Activated T-cell treated with anti-CD3 and anti-CD28 coated beads for 4 hours (primary cell): ENCODE measurements around the gene ABCA8.
"Not testable (repeated sequence)": the region's sequence is repeated elsewhere in the genome, so short reads cannot be mapped to it uniquely, and the experiment has no call there.

Experiments used
- DNase-seq: peaks from one replicate; pipeline ENCODE4 v3.0.0-alpha.2; 2020

Gene ABCA8

GRCh38 chr17:68865584-68865983, 89.6 kb downstream of the ABCA8 start:
- DNase-seq: no peak

GRCh38 chr17:68863091-68863652, 92.0 kb downstream of the ABCA8 start:
- DNase-seq: no peak

GRCh38 chr17:68861602-68862001, 93.6 kb downstream of the ABCA8 start:
- DNase-seq: no peak

- no peak for DNase-seq
Observed at GRCh38 chr17:68860941-68861340, 94.3 kb downstream of the ABCA8 start.

DNA sequence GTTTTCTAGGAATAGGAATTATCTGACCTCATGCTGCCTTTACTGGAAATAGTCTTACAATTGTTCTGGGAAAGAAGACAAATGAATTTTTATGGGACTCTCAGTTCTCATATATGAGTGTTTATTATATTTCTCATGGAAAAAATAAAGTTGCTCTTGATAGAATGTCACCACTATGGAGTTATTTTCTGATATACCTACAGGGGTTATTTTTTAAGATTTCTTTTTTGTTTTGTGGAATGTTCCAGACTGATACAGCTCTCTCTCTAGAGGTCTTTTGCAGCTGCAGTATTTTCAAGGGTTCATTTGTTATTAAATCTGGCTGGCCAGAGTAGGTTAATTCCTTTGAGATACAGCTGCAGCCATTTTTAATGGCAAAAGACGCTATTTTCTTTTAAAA, 100.7 kb downstream of the ABCA8 start:
- no peak for DNase-seq

GRCh38 chr17:68853439-68853838, 101.8 kb downstream of the ABCA8 start:
- DNase-seq: no peak

- DNase-seq: no peak
Observed at GRCh38 chr17:68853036-68853435, 102.2 kb downstream of the ABCA8 start.

GRCh38 chr17:68851890-68852289, 103.3 kb downstream of the ABCA8 start:
- no peak for DNase-seq

- DNase-seq: no peak
Observed at GRCh38 chr17:68850749-68851510, 104.3 kb downstream of the ABCA8 start.

DNA sequence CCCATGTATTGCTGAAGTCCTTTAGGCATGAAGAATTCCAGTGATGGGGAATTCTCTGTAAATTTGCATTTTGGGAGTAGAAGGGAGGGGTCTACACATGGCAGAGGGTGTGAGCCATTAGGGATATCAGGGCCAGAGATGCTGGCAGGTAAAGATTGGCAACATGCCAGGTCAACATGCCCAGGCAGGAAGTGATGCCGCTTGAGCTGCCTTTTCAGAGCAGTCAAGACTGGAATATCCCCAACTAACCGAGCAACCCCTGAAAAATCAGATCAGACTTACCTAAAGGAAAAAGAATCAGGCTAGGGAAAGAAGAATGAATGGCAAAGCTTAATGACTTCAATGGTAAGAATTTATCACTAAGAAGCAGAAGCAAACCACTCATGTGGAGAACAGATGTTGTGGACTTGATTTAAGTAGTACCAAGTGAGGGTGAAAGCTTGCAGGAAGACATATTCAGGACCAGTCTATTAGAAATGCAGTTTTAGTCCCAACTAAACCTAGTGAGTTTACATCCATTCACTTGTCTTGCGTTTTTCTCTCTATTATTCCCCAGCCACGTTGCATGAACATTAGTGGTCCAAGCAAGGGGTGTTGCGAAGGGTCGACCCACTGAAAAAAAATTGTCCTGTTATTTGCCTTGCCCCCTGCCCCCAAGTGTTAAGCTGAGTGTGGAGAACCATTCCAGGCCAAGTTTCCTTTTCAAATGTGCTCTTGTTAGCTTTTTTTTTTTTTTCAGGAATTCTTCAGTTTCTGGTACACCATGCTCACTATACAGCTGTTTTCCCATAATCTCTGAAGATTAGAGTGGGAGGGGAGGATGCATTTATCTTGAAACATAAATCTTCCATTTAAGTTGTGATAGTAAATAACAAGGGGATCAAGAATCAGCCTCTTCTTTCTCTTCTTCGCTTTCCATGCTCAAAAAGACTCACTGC, 105.2 kb downstream of the ABCA8 start:
- DNase-seq: no peak

GRCh38 chr17:68847711-68848110, 107.5 kb downstream of the ABCA8 start:
- DNase-seq: no peak

DNA sequence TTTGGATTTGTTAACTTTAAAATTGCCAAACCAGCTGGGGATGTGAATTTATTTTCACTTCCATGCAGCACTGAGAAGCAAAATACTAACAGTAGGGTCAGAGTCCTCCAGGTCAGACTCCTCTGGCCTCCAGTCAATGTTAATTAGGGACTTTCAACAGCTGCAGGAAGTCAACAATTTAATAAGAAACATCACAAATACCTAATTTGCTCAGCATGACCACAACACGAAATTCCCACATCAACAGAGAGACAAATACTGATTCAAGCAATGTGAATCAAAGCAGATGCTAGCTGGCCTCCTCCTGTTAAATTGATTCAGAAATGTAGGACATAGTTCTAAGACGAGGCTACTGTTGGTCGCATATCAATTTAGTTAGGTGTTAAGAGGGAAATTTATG, 111.7 kb downstream of the ABCA8 start:
- no peak for DNase-seq

GRCh38 chr17:68840073-68840472, 115.1 kb downstream of the ABCA8 start:
- no peak for DNase-seq

- no peak for DNase-seq
Observed at GRCh38 chr17:68835071-68835470, 120.1 kb downstream of the ABCA8 start.

GRCh38 chr17:68834328-68834836, 120.8 kb downstream of the ABCA8 start:
- no peak for DNase-seq

DNA sequence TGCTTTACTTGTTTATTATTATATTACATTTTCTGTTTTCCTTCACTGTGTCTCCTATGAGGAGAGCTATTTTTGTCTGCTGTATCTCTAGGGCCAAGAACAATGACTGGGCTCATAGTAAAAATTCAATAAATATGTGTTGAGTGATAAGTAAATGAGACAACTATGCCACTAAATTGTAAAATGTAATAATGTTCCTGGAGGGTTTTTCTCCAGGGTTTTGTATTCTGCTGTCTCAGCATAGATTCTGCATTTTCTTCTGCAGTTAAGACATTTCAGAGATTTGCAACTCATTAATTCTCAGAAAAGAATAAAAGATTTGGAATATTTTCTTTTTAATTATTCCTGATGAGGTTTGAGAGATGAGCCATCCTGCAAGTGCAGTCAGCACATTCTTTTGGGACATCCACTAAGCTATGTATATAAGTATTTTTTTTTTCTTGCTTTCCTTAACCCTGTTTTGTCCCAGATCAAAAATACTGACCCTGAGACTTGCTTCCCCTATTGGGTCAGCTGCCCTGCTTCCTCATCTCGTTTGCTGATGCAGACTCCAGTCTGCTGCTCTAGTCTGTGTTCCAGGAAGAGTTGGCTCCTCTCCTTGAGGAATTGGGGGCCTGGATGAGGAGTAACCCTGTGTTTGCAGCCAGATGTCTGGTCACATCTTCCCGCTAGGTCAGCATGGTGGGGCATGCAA, 122.9 kb downstream of the ABCA8 start:
- no peak for DNase-seq

- DNase-seq: no peak
Observed at GRCh38 chr17:68831170-68831569, 124.0 kb downstream of the ABCA8 start.

DNA sequence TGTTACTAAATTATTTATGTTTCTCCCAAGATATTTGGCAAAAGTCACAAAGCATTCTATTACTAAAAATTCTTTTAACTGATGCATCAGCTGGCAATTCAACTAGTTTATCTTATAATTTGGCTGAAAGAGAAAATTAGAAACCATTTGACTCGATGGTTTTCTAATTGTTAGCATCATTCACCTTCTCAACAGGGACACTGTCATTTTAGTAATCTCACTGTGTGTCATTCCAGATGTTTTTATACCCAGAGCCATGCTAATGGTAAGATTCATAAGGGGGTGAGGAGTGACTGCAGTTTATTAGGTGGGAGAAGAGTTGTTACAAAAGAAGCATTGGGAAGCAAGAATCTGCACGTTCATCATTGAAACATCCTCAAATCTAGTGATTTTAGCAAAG, 124.9 kb downstream of the ABCA8 start:
- no peak for DNase-seq

DNA sequence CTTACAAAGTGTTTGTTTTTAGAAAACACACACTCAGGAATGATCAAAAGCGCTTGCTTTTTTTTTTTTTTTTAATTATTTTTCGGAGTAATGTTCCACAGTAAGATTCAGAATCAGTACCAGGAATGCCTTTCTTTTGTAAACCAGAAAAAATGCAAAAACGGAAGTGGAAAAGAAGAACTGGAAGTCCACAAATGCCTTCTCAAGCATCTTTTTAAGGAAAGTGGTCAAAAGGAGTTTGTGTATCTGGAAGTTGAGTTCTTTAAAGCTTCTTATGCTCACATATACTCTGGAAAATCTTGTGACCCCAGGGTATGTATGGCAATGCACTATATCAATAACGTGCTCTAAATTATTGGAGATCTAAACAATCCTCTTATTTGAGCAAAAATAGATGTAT, 126.0 kb downstream of the ABCA8 start:
- DNase-seq: no peak

DNA sequence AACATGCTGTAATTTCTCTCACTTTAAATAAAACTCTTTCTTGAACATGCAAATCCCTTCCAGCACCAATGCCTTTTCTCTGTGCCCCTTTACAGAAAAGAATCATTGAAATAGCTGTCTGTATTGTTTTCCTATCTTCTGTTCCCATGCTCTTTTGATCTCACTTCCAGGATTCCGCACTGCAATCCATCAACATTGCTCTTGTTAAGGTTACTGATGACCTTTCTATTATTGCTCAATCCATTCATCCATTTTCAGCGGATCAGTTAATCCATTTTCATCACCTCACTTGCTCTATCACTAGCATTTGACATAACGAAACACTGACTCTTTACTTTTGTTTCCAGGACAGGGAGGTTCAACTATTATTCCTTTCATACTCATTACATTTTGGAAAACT, 130.5 kb downstream of the ABCA8 start:
- DNase-seq: no peak

- DNase-seq: not testable (repeated sequence)
Observed at GRCh38 chr17:68824185-68824584, 131.0 kb downstream of the ABCA8 start.

DNA sequence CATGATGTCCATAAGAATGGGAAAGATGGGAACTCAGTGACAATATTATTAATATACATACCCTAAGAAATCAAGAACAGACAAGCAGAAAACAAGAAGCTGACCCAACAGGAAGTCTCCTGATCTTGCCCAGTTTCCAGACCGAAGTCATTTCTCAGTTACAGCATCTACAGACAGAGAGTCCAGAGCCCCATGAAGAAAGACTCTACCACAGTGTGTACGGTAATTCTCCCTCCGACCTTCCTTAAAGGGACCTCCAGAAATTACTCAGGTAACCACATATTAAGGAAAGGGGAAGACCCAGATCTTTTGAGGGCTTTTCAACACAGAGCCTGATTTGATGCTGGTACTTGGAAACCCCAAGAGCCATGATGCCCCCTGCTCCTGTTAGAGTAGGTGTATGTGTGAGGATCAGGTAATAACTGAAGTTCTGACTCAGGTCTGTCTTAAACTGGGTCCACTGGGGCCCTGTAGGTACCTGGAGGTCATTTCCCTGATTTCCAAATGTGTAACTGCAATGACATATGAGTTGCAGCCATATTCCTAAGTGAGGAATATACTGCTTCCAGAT, 132.4 kb downstream of the ABCA8 start:
- no peak for DNase-seq
